GM21447 (cell line): ENCODE measurements around the gene FOXA1.

Experiments
- ATAC-seq: cut with Tn5 transposase; IDR thresholded peaks from one replicate; pipeline ENCODE4 v1.9.1; 2021; ENCODE audit not compliant: unreplicated experiment

The FOXA1 gene

DNA sequence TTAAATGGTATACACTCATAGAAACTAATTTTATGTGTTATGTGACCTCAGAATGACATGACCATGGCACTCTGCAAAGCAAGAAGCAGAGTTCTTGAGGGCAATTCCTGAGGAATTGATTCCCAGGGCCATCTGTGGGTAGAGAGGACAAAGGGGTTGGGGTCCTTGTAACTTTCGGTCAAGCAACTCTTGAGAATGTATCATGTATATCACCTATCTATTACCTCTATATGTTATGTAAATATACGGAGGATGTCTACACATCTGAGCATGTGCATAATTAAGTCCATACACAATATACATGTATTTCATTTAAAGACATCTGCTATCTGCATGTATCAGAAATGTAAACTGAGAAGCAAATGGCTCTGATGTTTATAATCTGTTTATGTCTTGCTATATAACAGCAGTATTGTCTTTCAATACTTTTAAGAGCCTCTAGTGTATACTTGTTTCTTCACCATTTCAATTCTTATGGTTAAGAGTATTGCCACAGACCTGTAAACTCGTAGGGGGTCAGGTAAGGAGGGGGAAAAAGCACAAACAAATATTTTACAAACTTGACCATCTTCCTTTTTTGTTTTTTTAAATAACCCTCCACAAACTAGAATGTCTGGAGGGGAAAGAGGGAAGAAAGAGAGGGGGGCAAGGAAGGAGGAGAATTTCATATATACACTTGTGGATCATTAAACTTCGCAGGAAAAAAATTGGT lies 4.5 kb downstream of the FOXA1 start:
- ATAC-seq: no peak

- ATAC-seq: no peak
These were observed 5.2 kb downstream of the FOXA1 start for GRCh38 chr14:37589715-37590427.

DNA sequence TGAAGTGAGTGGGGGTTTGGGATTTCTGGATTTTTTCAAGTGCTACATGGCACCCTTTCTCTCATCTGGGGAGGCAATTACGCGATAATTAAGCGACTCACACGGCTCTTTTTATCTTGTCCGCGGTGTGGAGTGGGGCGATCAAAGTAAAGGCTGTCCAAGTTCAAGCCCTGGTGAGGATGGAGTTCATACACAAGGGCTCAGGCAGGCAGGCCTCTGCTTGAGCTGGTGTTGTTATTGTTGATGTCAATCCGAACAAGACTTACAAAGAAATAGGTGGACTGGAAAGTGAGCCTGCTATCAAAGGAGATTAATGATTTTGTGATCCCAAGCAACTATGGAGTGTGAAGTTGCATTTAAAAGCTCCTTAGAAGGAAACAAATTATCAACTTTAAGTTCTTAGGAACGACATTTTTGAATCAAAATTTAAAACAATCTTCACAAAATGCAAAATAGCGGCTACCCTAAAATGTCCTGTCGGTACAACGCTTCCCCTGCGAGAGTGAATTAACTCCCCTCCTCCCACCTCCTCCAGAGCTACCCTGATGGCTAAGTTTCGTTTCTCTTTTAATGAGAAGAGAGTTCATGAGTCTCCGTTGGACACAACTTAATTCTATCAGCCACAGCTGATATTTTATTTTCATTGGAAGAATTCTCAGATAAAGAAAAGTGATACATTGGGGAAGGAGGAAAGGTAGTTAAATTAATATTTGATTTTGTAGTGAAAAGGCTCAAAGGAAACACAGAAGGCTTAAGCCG lies 5.9 kb downstream of the FOXA1 start:
- no peak for ATAC-seq

GRCh38 chr14:37588667-37588955 lies 6.4 kb downstream of the FOXA1 start:
- no peak for ATAC-seq

- ATAC-seq: no peak
These were observed 7.0 kb downstream of the FOXA1 start for GRCh38 chr14:37587881-37588666.

- no peak for ATAC-seq
These were observed 7.8 kb downstream of the FOXA1 start for GRCh38 chr14:37587131-37587803.

- ATAC-seq: no peak
These were observed 8.3 kb downstream of the FOXA1 start for GRCh38 chr14:37586797-37587130.

GRCh38 chr14:37585971-37586796 lies 8.9 kb downstream of the FOXA1 start:
- no peak for ATAC-seq

- ATAC-seq: no peak
These were observed 9.9 kb downstream of the FOXA1 start for GRCh38 chr14:37585101-37585511.

DNA sequence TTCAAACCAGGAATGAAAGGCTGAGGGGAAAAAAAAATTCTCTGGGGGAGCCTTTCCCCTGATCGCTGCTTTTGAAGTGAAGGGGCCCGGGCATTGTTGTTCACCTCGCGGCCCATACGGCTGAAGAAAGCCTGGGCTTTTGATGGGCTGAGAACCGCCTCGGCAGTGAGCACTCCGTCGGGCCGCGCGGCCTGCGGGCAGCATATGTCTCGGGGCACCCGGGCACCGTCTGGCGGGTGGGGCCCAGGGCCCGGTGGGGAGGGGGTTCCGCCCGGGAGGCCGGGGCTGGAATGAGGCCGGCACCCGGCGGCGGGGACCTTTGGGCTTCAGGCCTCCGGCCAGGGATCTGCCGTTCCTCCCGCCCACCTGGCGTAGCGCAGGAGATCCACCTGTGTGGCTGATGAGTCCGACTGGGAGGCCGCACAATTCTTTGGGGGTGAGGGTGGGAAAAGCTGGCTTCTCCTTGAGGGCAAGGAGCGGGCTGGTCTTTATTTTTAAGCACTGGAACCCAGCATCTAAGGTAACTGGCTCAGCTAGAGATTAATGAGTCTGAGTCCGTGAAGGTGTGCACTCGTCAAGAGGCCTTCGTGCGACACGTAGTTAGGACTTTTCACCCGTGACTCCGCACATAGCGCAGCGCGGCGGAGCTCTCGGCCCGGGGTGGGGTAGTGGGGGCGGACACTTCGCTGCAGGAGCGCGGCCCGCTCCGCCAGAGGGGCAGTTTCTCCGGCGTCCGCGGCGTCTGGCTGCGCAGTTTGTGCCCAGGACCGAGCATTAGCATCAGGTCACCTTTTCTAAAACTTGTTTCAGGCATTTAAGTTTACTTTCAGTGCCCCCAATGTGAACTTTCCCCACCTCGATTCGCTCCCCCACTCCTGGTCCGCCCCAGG lies 10.6 kb downstream of the FOXA1 start:
- no peak for ATAC-seq

DNA sequence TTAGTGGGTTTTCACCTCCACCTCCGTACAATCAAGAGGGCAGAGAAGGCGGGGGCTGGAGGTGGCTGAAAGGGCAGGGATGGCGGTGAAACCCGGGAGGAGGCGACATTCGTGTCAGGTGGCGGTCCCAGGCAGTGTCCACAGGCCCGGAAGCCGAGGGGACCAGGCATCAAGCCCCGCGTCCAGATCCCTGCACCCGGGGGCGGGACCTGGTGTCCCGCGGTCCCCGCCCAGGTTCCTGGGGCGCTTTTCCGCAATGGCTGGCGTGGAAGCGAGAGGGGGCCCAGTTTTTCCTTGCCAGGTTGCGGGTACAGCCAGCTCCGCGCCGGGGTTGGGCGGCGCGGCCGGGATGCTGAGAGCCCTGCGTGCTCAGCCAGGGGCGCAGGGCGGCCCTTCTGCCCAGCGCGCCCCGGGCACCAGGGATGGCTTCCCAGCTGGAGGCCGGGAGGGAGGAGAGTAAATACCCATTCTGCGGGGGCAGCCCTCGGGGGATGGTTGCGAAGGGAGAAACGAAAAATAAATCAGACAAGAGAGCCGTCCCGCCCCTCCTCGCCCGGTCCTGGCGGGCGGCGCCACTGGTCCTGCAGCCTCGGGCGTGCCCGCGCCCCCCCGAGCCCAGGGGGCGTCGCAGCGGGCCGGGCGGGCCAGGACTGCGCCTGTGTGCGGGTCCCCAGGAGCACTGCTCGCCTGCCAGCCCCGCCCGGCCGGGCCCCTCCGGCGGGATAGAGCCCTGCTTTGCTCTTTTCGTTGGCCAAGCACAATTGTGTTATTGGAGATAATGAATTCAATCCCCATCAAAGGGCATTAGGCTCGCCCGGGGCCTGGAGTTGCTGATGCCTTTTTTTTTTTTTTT lies 11.5 kb downstream of the FOXA1 start:
- no peak for ATAC-seq

DNA sequence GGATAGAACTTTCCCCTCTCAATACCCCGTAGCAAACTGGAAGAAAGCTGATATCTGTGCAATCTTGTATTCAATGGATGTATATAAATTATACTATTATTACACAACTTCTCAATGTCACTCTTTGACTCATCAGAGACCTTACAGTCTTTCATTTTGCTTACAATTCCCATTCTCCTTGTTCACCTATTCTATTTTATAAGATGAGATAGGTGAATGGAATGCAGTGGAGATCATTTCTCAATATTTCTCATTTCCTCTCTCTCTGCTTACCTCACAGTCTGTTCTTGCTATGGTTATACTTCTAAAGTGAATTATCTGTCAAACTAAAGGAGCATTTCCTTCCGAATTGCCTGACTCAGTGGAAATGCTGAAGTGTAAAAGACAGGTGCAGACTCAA lies 14.9 kb downstream of the FOXA1 start:
- ATAC-seq: no peak

DNA sequence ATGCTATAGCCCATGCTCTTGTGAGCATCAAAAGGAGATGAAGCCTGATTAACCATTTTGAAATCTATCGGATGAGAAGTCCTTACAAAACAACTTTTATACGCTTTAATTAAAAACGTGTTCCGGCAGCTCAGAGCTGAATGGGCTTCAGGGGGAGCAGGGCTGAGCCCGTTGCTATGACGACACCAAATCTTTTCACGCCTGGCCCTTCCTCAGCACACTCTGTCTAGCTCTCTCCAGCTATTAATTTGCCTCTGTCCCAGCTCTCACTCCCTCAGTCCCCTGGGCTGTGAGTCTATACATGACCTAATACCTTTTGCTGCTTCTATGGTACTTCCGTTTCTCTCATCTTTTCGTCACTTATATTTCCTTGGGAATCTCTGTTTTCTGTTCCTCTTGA lies 15.8 kb downstream of the FOXA1 start:
- no peak for ATAC-seq

GRCh38 chr14:37573356-37573755 lies 21.7 kb downstream of the FOXA1 start:
- ATAC-seq: no peak

DNA sequence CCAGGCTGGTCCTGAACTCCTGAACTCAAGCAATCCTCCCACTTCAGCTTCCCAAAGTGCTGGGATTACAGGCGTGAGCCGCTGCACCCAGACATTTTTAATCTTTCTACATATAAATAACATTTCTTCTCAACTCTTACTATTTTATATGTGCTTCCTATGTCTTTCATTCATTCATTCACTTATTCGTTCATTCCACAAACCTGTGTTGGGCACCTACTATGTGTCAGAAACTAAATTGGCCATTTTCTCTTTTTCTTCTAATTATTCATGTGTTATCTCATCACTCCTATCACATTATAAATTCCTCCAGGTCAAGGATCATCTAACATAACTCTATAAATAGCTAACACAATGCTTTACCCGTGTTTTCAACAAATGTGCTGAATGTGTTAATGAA lies 23.7 kb downstream of the FOXA1 start:
- no peak for ATAC-seq

- no peak for ATAC-seq
These were observed 25.3 kb downstream of the FOXA1 start for GRCh38 chr14:37569729-37570128.

- ATAC-seq: no peak
These were observed 28.2 kb downstream of the FOXA1 start for GRCh38 chr14:37566811-37567371.

DNA sequence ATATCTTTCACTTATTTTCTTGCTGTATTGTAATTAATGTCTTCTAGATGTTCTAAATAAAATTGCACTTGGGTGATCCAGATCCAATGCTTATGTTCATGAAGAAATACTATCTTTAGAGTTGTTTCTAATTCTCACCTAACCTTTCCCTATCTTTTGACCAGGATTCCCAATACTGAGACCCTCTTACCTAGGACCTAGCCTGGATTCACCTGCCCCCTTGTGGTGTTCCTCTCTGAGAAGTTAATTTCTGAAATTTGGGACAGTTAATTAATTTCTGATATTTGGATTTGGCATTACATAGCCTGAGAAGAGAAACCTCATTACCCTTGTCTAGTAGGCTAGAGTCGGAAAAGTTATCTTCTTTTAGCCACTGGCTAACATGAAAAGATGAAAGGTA lies 29.5 kb downstream of the FOXA1 start:
- no peak for ATAC-seq
